GM19043 (cell line): ENCODE measurements around the gene CHAF1A.

Experiments used
- ATAC-seq: cut with Tn5 transposase; IDR thresholded peaks from one replicate; pipeline ENCODE4 v1.9.1; 2021; ENCODE audit warnings: low read depth; ENCODE audit not compliant: unreplicated experiment

CHAF1A gene

DNA sequence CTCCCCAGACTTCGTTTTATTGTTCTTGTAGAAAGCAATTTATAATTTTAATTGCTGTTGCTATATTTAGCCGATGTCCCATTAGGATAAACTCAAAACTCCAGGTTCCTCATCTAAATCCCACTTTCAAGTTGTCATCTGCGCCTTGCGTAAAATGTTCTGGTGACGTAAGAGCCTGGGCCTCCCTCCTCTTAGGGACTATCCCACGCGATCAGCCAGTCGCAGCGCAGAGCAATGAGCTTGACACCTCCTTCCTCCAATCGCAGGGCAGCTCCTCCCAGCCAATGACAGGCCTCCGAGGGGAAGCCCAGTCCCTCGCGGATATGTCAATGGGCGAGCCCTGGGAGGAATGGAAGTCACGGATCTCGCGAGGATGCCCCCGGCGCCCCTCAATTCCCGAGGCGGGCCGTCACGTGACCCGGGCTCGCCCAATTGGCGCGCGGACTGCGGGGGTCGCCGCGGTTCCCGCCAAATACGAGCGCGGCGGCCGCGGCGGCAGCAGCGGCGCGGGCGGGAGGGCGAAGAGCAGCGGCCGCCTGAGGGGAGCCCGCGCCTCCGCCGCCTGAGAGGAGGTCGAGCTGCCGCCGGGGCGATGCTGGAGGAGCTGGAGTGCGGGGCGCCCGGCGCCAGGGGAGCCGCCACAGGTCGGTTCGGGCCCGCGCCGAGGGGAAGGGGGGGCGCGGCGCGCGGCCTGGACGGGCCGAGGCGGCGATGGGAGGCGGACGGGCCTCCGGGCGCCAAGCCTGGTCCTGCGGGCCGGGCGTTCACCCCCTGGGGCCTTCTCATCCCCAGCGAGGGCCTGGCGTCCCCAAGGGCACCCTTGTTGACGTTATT is at the start of gene CHAF1A:
Gene CHAF1A (plus strand): TSS at position 470 of the 834 bp plus-strand sequence. CDS start 123 bp downstream, at position 593.
- peak; percentile 88 for ATAC-seq

GRCh38 chr19:4352701-4353121 is 49.7 kb upstream of the CHAF1A start:
- no peak for ATAC-seq

DNA sequence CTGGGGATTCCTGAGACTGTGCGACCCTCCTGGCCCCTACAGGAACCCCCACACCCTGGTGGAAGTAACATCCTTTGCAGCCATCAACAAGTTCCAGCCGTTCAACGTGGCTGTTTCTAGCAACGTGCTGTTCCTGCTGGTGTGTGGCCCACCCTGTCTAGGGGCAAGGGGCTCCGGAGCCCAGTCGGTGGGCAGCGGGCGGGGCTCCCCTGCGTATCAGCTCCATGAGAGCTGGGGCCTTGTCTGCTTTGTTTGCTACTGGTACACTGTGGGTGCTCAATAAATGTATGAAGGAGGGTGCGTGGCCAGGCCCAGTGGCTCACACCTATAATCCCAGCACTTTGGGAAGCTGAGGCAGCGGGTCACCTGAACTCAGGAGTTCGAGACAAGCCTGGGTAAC is 48.2 kb upstream of the CHAF1A start:
- no peak for ATAC-seq

DNA sequence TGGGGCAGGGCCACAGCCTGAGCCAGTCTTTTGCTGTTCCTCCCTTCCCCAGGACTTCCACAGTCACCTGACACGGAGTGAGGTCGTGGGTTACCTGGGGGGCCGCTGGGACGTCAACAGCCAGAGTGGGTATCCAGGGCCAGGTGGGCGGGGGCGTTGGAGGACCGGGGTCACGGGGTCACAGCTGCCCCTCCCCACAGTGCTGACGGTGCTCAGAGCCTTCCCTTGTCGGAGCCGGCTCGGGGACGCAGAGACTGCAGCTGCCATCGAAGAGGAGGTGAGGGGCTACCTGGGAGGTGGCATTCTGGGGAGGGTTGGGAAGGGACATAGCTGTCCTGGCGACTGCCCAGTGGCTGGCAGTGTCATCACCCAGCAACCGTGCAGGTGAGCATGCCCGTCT is 47.5 kb upstream of the CHAF1A start:
- ATAC-seq: no peak

GRCh38 chr19:4357095-4357797 is 45.2 kb upstream of the CHAF1A start:
- no peak for ATAC-seq

DNA sequence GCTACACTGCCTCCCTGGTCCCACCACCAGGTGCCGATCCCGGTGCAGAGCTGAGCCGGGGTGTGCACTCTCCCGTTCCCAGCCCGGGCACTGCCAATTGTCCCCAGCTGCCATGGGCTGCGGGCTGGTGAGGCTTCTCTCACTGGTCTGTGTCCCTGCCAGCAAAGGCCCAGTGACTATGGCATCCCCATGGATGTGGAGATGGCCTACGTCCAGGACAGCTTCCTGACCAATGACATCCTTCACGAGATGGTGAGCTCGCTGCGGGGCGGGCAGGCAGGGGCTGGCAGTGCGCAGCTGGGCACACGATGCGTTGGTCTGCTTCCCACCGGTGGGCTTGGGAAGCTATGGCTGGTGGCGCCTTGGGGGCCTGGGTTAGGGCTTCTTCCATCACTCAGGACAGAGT is 44.5 kb upstream of the CHAF1A start:
- ATAC-seq: no peak

DNA sequence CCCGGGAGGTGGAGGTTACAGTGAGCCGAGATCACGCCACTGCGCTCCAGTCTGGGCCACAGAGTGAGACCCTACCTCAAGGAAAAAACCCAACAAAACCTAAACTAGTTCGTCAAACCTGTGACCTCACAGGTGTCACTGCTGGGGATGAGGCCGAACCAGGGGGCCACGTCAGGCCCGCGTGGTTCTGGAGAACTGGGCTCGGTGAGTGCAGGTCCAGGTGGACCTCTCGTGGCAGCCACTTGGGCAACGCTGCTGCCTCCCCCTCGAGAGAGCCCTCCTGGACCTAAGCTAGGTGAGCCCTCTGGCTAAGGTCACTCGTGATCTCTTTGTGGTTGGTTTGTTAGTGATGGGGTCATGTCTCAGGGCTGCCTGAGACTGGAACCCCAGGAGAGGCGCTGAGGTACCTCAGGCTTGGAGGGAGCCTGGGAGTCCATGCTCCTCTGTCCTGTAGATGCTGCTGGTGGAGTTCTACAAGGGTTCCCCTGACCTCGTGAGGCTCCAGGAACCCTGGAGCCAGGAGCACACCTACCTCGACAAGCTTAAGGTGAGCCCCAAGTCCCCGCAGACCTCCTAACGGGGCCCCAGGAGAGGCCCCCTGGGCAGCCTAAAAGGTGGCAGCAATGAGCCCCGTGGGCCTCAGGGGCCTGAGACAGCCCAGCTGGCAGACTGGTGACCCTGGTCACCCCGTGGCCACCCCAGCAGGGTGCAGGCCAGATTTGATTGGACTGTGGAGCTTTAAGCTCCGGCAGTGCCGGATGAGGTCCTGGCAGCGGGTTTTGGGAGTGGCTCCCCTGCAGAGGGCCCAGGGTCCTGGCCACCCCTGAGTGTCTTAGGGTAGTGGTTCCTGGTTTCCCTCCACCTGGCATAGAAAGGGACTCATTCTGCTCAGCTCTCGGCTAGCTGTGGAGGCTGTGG is 43.5 kb upstream of the CHAF1A start:
- ATAC-seq: no peak

DNA sequence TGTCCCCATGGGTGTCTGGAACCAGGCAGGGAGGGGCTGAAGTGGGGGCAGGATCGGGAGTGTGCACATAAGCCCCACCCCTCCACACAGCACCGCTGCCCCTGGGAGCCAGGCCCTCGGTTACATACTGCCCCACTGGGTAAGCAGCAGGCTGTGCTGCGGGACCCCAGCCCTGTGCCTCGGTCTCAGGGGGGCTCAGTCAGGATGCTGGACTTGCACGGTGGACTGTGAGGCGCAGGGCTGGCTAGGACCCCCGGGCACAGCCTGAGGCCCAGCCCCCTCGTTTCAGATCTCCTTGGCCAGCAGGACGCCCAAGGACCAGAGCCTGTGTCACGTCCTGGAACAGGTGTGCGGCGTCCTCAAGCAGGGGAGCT is 42.8 kb upstream of the CHAF1A start:
- no peak for ATAC-seq

- no peak for ATAC-seq
Measured at GRCh38 chr19:4360081-4360569, 42.3 kb upstream of the CHAF1A start.

- no peak for ATAC-seq
Measured at GRCh38 chr19:4360641-4361151, 41.7 kb upstream of the CHAF1A start.

DNA sequence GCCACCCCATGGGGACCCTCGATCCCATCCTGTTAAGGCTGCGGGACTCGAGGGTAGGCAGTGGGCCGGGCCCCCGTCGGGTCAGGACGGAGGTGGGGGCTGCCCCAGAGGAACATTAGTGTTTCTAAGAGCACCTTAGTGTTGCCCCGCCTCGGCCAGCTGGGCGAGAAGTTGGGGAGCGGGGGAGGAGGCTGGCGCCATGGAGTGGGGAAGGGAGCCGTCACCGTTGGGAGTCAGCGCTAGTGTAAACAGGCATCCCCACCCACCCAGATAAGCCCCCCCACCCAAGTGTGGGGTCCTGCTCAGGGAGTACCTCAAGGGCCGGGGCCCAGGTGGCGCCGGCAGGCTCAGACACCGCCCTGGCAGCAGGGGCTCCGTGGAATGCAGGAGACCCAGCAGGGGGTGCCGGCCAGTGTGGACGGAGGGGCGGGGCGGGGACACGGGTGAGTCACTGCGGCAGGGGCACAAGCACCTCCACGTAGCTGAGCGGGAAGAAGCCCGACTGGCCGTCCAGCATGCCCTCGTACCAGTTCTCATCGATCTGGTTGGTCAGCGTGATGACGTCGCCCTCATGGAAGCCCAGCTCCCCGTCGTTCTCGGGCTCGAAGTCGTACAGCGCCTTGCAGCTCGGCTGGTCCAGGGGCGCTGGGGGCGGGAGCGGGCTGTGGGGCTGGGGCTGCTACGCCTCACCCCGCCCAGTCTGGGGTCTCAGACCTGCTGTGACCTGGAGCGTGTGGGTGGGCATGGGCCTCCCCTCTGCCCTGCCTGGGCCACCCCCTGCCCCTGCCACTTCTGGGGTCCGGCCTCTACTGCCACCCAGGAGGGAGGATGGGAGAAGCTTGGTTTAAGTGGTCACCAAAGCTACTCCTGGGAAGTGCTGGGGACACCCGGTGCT is 41.0 kb upstream of the CHAF1A start:
- no peak for ATAC-seq

DNA sequence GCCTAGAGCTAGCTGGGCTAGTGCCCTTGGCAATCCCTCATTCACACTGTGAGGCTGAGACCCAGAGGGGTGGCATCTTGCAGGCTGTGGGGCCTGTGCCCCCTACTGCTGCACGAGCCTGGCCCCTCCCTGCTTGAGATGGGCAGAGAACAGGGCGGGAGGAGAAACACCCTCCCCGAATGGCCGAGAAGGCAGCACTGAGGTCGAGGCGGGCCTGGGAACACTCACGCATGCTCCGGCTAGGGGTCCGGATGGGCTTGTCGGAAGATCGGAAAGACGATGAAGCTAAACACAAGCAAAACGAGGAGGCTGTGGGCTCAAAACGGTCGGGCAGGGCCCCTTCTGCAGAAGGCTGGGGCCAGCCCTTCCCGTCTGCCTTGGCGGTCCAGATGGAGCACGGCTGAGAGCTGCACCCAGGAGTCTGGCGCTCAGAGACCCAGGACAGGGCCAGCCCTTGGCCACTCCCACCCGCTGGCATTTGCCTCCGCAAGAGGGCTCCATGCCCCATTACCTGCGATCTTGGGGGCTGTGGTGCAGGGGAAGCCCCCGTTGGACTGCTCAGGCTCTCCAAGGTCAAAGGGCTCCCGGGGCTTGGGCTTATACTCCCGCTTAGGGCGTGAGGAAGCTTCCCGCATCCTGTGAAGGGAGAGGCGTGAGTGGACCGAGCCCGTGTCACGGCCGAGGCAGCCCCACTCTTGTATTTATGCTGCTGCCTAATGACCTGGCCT is 40.2 kb upstream of the CHAF1A start:
- ATAC-seq: no peak

GRCh38 chr19:4362831-4363545 is 39.5 kb upstream of the CHAF1A start:
- ATAC-seq: no peak

DNA sequence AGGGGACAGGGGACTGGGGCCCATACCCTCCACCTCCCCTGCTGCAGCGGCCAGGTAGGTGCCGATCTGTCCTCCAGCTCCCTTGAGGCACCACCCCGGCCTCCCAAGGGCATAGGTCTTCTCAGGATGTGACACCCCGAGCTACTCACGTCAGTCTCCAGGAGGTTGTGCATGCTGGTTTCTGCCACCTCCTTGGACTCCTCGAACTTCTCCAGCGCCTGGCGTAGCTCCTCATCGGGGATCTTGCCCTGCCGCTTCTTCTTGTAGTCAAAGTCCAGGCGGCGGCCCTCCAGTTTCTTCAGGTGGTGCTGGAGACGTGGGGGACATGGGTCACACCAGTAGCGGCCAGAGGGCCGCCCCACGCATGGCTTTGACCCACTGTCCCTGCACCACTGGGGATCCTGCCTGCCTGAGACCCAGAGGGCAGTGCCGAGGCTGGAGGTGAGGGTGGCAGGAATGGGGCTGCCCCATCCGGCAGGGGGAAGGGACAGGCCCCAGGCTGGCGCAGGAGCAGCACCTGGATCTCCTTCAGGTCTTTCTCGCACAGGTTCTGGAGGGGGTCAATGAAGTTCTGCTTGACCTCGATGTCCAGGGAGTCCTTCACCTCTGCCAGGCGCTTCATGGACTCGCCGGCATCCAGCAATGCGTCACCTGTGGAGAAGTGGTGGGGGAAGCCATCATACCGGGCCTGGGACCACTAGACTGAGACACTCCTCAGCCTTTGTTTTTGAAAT is 38.7 kb upstream of the CHAF1A start:
- ATAC-seq: no peak

GRCh38 chr19:4365341-4365740 is 37.1 kb upstream of the CHAF1A start:
- ATAC-seq: no peak

- ATAC-seq: no peak
Measured at GRCh38 chr19:4365791-4366665, 36.4 kb upstream of the CHAF1A start.
